NCI-H82 treated with DMSO at 0.1 percent for 48 hours (cell line): ENCODE data around the gene DR1.
"Not testable (repeated sequence)": the region's sequence is repeated elsewhere in the genome, so short reads cannot be mapped to it uniquely, and the experiment has no call there.

ENCODE experiments used
- DNase-seq: peaks from one replicate; lab custom pipeline; 2025; ENCODE audit not compliant: unreplicated experiment; lab: John Stamatoyannopoulos, UW

DR1 gene

GRCh38 chr1:93339171-93339697 is 6.5 kb upstream of the DR1 start:
- DNase-seq = no peak

GRCh38 chr1:93340090-93340489 is 5.6 kb upstream of the DR1 start:
- no peak for DNase-seq

- DNase-seq = no peak
These were observed 1.2 kb upstream of the DR1 start for GRCh38 chr1:93344484-93344883.

GRCh38 chr1:93344886-93345632 is 648 bp upstream of the DR1 start:
- DNase-seq = no peak

- no peak for DNase-seq
These were observed 800 bp downstream of the DR1 start for GRCh38 chr1:93346421-93346993.

- no peak for DNase-seq
These were observed 1.7 kb downstream of the DR1 start for GRCh38 chr1:93347334-93347899.

- no peak for DNase-seq
These were observed 2.5 kb downstream of the DR1 start for GRCh38 chr1:93348104-93348728.

GRCh38 chr1:93349231-93350135 is 3.8 kb downstream of the DR1 start:
- DNase-seq = no peak

GRCh38 chr1:93350322-93350721 is 4.6 kb downstream of the DR1 start:
- DNase-seq = no peak

GRCh38 chr1:93350875-93351274 is 5.2 kb downstream of the DR1 start:
- DNase-seq = no peak

GRCh38 chr1:93351346-93351745 is 5.6 kb downstream of the DR1 start:
- DNase-seq = not testable (repeated sequence)

- no peak for DNase-seq
These were observed 6.7 kb downstream of the DR1 start for GRCh38 chr1:93352376-93352775.

- DNase-seq = no peak
These were observed 7.6 kb downstream of the DR1 start for GRCh38 chr1:93353286-93353685.

GRCh38 chr1:93354749-93355148 is 9.0 kb downstream of the DR1 start:
- no peak for DNase-seq

- no peak for DNase-seq
These were observed 11.5 kb downstream of the DR1 start for GRCh38 chr1:93357242-93357641.

- no peak for DNase-seq
These were observed 12.6 kb downstream of the DR1 start for GRCh38 chr1:93358293-93358692.

GRCh38 chr1:93360111-93360510 is 14.4 kb downstream of the DR1 start:
- DNase-seq = no peak

GRCh38 chr1:93362237-93362636 is 16.5 kb downstream of the DR1 start:
- no peak for DNase-seq

- no peak for DNase-seq
These were observed 20.1 kb downstream of the DR1 start for GRCh38 chr1:93365813-93366212.

- DNase-seq = no peak
These were observed 24.0 kb downstream of the DR1 start for GRCh38 chr1:93369734-93370133.
